Panc1 (cell line): ENCODE data around the gene C6orf132. TPM values are rescaled to one million over a fixed set of nuclear protein-coding genes. Genes with fewer than 3 reads are reported as not detected.

Experiments used
- ATAC-seq: fragments of 200-7000 bp; cut with Tn5 transposase; 2 replicates; pipeline ENCODE4 v1.9.1; 2020; ENCODE audit warnings: mild to moderate bottlenecking, moderate library complexity
- BruUV-seq: library from RNA; stranded (reverse); fragments of 400-500 nt; replicated peaks from 2 replicates; lab custom pipeline; 2021; lab: Mats Ljungman, UMichigan
- CTCF ChIA-PET: fragments of 300-600 bp; sonication (Branson Sonifier 250); formaldehyde crosslinking; loops from one replicate; lab custom pipeline; 2022; ENCODE audit warnings: antibody characterized with exemption; lab: Charles Lee
- POLR2A ChIA-PET: fragments of 300-600 bp; sonication (Branson Sonifier 250); formaldehyde crosslinking; loops from one replicate; lab custom pipeline; 2022; ENCODE audit warnings: antibody characterized with exemption; lab: Charles Lee
- DNase-seq: peaks from one replicate; pipeline ENCODE4 v3.0.0-alpha.2; 2010; ENCODE audit warnings: low read depth, low spot score
- H3K27ac ChIP-seq: 2 replicates; pipeline ENCODE4 v1.5.1; 2011; ENCODE audit warnings: mild to moderate bottlenecking, low read length, inconsistent platforms
- H3K27me3 ChIP-seq: fragments of 200-500 bp; sonication (Bioruptor generic); 2 replicates; pipeline ENCODE4 v1.6.0; 2014; ENCODE audit warnings: low read length, inconsistent platforms; ENCODE audit not compliant: control insufficient read depth, insufficient read depth
- H3K36me3 ChIP-seq: fragments of 200-500 bp; sonication (Bioruptor generic); 2 replicates; pipeline ENCODE4 v1.5.1; 2014; ENCODE audit warnings: inconsistent platforms, mild to moderate bottlenecking, low read length, moderate library complexity; ENCODE audit not compliant: control insufficient read depth, insufficient read depth
- H3K4me1 ChIP-seq: 2 replicates; pipeline ENCODE4 v1.5.1; 2011; ENCODE audit warnings: inconsistent platforms, mild to moderate bottlenecking, low read length, moderate library complexity; ENCODE audit not compliant: control insufficient read depth, insufficient read depth
- H3K4me3 ChIP-seq, 2 experiments: 2 replicates each; pipeline ENCODE4 v1.5.1; 2011 to 2012; ENCODE audit warnings: low read depth in 2 of 2, low read length in 2 of 2, mild to moderate bottlenecking in 2 of 2, inconsistent platforms in 1 of 2, moderate library complexity in 1 of 2
- H3K9me3 ChIP-seq: fragments of 200-500 bp; sonication (Bioruptor generic); 2 replicates; pipeline ENCODE4 v1.5.1; 2014; ENCODE audit warnings: low read depth, mild to moderate bottlenecking, inconsistent platforms, low read length, moderate library complexity; ENCODE audit not compliant: control insufficient read depth, insufficient read depth
- POLR2AphosphoS5 ChIP-seq: IDR thresholded peaks from 2 replicates; pipeline ENCODE4 v1.6.1; 2012; ENCODE audit warnings: mild to moderate bottlenecking, low read depth, low read length, moderate library complexity
- SIN3A ChIP-seq: IDR thresholded peaks from 2 replicates; pipeline ENCODE4 v1.6.1; 2012; ENCODE audit warnings: low read depth, mild to moderate bottlenecking, low read length, moderate library complexity, borderline replicate concordance; ENCODE audit not compliant: insufficient read depth
- TCF7L2 ChIP-seq: IDR thresholded peaks from 2 replicates; pipeline ENCODE4 v1.6.1; 2011; ENCODE audit warnings: mild to moderate bottlenecking, low read depth, low read length, inconsistent platforms
- in situ Hi-C: cut with HindIII; loops from 2 replicates; pipeline ENCODE4 v1.10.0; 2016; ENCODE audit warnings: low sequenced_read_pairs, low pct_unique_long_range_greater_than_20kb
- intact Hi-C: fragments of 100-400 bp; cut with micrococcal nuclease; formaldehyde crosslinking; loops from one replicate; pipeline ENCODE4 v1.10.0; 2022; ENCODE audit not compliant: unreplicated experiment
- total RNA-seq: library from RNA; stranded (reverse); gene quantifications from one replicate; pipeline ENCODE4 v1.2.1, GENCODE V29; 2021; ENCODE audit not compliant: unreplicated experiment
- TF ChIP-seq, protein P1 (sequence below): fragments of 450-650 bp; IDR thresholded peaks from 2 replicates; pipeline ENCODE4 v1.5.1; 2017; ENCODE audit warnings: mild to moderate bottlenecking
- TF ChIP-seq, protein P2 (sequence below), 2 experiments: IDR thresholded peaks; 2 replicates each; pipeline ENCODE4 v1.6.1; 2011 to 2012; ENCODE audit warnings: low read depth in 2 of 2, control low read depth in 1 of 2, low read length in 1 of 2, mild to moderate bottlenecking in 1 of 2, moderate library complexity in 1 of 2; ENCODE audit not compliant: insufficient read depth in 1 of 2

The C6orf132 gene
- total RNA-seq, 1 experiment from 2014 or later: 12.9 TPM

DNA sequence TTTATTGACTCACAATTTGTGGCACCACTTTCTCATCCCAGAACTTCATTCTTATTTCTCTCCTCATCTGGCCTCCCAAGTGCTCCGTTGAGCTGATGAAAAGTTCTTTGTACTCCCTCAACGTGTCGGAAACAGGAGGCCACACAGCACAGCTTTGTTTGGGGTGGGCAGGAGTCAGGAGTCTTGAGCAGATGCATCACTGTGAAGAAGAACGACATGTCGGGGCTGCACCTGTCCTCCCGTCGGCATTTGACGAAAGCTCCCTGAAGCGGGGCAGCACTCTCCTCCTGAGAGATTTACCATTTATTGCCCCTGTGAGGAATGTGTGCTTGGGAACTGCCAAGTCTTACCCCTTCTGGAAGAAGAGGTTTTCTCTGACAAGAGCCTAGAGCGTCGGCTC is 64.0 kb downstream of the C6orf132 start:
- H3K9me3 ChIP-seq: no peaks in the 10 kb centered on the region
- H3K4me3 ChIP-seq: no peak overlapping the region
- intact Hi-C loops: no loop called here
- H3K4me1 ChIP-seq: no peaks in the 10 kb centered on the region
- ChIA-PET POLR2A (interaction anchor here (0.5 kb wide), 1 partner anchor 22 kb away, joined by 3 read pairs; no protein-coding TSS in a partner anchor), CTCF (no interaction called here)
- TF ChIP-seq, protein P1, sequence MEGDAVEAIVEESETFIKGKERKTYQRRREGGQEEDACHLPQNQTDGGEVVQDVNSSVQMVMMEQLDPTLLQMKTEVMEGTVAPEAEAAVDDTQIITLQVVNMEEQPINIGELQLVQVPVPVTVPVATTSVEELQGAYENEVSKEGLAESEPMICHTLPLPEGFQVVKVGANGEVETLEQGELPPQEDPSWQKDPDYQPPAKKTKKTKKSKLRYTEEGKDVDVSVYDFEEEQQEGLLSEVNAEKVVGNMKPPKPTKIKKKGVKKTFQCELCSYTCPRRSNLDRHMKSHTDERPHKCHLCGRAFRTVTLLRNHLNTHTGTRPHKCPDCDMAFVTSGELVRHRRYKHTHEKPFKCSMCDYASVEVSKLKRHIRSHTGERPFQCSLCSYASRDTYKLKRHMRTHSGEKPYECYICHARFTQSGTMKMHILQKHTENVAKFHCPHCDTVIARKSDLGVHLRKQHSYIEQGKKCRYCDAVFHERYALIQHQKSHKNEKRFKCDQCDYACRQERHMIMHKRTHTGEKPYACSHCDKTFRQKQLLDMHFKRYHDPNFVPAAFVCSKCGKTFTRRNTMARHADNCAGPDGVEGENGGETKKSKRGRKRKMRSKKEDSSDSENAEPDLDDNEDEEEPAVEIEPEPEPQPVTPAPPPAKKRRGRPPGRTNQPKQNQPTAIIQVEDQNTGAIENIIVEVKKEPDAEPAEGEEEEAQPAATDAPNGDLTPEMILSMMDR: no peak
- no peak for TF ChIP-seq POLR2AphosphoS5
- TF ChIP-seq SIN3A: no peak
- TF ChIP-seq, protein P2, sequence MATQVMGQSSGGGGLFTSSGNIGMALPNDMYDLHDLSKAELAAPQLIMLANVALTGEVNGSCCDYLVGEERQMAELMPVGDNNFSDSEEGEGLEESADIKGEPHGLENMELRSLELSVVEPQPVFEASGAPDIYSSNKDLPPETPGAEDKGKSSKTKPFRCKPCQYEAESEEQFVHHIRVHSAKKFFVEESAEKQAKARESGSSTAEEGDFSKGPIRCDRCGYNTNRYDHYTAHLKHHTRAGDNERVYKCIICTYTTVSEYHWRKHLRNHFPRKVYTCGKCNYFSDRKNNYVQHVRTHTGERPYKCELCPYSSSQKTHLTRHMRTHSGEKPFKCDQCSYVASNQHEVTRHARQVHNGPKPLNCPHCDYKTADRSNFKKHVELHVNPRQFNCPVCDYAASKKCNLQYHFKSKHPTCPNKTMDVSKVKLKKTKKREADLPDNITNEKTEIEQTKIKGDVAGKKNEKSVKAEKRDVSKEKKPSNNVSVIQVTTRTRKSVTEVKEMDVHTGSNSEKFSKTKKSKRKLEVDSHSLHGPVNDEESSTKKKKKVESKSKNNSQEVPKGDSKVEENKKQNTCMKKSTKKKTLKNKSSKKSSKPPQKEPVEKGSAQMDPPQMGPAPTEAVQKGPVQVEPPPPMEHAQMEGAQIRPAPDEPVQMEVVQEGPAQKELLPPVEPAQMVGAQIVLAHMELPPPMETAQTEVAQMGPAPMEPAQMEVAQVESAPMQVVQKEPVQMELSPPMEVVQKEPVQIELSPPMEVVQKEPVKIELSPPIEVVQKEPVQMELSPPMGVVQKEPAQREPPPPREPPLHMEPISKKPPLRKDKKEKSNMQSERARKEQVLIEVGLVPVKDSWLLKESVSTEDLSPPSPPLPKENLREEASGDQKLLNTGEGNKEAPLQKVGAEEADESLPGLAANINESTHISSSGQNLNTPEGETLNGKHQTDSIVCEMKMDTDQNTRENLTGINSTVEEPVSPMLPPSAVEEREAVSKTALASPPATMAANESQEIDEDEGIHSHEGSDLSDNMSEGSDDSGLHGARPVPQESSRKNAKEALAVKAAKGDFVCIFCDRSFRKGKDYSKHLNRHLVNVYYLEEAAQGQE (IDR thresholded peaks at IDR 0.05; ENCODE audit: insufficient read depth in 1 of 2, low read depth in 2 of 2, low read length in 1 of 2): no peak
- TF ChIP-seq TCF7L2: no peak
- no peaks in the 10 kb centered on the region for H3K36me3 ChIP-seq
- no peak for ATAC-seq
- no peak overlapping the region for H3K27ac ChIP-seq
- DNase-seq: no peak
- BruUV-seq: TSS peak; percentile 43
- no peaks in the 10 kb centered on the region for H3K27me3 ChIP-seq
- in situ Hi-C loops: no loop called here

DNA sequence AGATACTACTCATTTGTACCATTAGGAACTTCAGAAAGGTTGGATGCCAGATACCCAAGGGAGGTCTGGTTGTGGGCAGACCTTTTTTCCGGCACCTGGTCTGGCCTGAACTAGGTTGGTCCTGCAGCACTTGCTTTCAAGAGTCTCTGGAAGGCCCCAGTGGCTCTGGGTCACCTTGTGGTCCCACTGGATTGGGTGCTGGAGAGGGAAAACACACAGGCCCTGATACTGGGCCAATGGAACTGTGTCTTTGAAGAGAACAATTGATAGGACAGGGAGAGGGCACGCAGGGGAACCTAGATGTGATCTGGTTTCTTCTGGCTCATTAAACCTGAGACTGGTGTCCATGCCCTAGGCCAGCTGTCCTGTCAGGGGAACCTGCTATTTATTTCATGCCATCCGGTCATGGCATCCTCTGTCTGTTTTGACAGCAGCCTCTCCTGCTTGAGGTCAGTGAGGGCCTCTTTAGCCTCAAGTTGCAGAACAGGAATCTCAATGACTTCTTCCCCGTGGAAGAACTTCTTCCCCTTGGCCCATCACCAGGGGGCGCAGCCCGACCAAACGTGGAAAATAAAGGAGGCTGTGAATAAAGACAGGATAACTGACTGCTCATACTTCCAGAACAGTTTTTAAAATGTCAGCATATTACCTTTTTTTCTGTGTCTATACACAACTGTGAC is 67.1 kb downstream of the C6orf132 start:
- TF ChIP-seq SIN3A: no peak
- TF ChIP-seq, protein P2 (IDR thresholded peaks at IDR 0.05; ENCODE audit: insufficient read depth in 1 of 2, low read depth in 2 of 2, low read length in 1 of 2): no peak
- no peak for TF ChIP-seq TCF7L2
- no peak for TF ChIP-seq POLR2AphosphoS5
- TF ChIP-seq, protein P1: peak; percentile 90
- Histone ChIP-seq H3K4me3 (no peak overlapping the region), H3K27me3 (no peaks in the 10 kb centered on the region), H3K9me3 (no peaks in the 10 kb centered on the region), H3K4me1 (no peaks in the 10 kb centered on the region), H3K27ac (no peak overlapping the region), H3K36me3 (0 out of 2 replicates have a peak, but pooled peaks cover 6% of the 10 kb centered on the region)
- BruUV-seq: no TSS peak
- in situ Hi-C loops (no loop called here), intact Hi-C loops (loop anchor here (1.0 kb wide), 1 partner anchor 91 kb away; no protein-coding TSS in a partner anchor)
- CTCF ChIA-PET: no interaction called here
- peak; percentile 51 for DNase-seq
- POLR2A ChIA-PET: no interaction called here
- ATAC-seq: peak; percentile 86
